Colonic mucosa (tissue), 4 donors: ENCODE measurements around the gene MYCT1. TPM values are rescaled to one million over a fixed set of nuclear protein-coding genes. Genes with fewer than 3 reads are reported as not detected.
"Not testable (repeated sequence)": the region's sequence is repeated elsewhere in the genome, so short reads cannot be mapped to it uniquely, and the experiment has no call there.

Experiments
- DNase-seq: peaks from one replicate; pipeline ENCODE4 v3.0.0-alpha.2; 2020
- H3K27ac ChIP-seq: fragments of 200-600 bp; one replicate; pipeline ENCODE4 v1.8.0; 2021
- H3K27me3 ChIP-seq: fragments of 200-600 bp; one replicate; pipeline ENCODE4 v1.8.0; 2021
- H3K36me3 ChIP-seq: fragments of 200-600 bp; one replicate; pipeline ENCODE4 v1.8.0; 2021
- H3K4me1 ChIP-seq: fragments of 200-600 bp; one replicate; pipeline ENCODE4 v1.8.0; 2021; ENCODE audit warnings: mild to moderate bottlenecking
- H3K4me3 ChIP-seq: fragments of 200-600 bp; one replicate; pipeline ENCODE4 v1.8.0; 2021
- H3K9ac ChIP-seq, 2 donors: one replicate each; pipeline ENCODE4 v1.7.0; 2013; ENCODE audit warnings: control low read depth in 2 of 2, low read depth in 2 of 2, low read length in 2 of 2
- H3K9me3 ChIP-seq: fragments of 200-600 bp; one replicate; pipeline ENCODE4 v1.8.0; 2021
- CTCF ChIP-seq: fragments of 200-600 bp; IDR thresholded peaks from one replicate; pipeline ENCODE4 v1.8.0; 2022; ENCODE audit warnings: antibody characterized with exemption, mild to moderate bottlenecking
- intact Hi-C: fragments of 100-400 bp; cut with DNase I; formaldehyde crosslinking; loops from one replicate; pipeline ENCODE4 v1.14.1; 2022
- total RNA-seq, 2 donors: library from RNA; stranded (reverse); fragmentation: NEBNext Ultra II Directional in 1 of 2; extraction: Animal tissue kit (Norgen Biotek cat#: 25700) in 1 of 2; gene quantifications; one replicate each; pipeline ENCODE4 v1.2.1, GENCODE V29; 2021
- donor health status: healthy.
- donor health status: DM: no; HTN: no; CAD: no.
- donor health status: DM: no; HTN: no; CAD: no.

The MYCT1 gene
- total RNA-seq, 2 donors from 2014 or later = 1.9 to 4.8 TPM

- H3K36me3 ChIP-seq = no peaks in the 10 kb centered on the region
- H3K4me3 ChIP-seq = no peak overlapping the region
- intact Hi-C loops = no loop called here
- H3K9me3 ChIP-seq = no peaks in the 10 kb centered on the region
- H3K27me3 ChIP-seq = no peaks in the 10 kb centered on the region
- no peak for TF ChIP-seq CTCF
- DNase-seq = no peak
- H3K27ac ChIP-seq = no peak overlapping the region
- H3K4me1 ChIP-seq = no peaks in the 10 kb centered on the region
- H3K9ac ChIP-seq = no peak overlapping the region
Observed at GRCh38 chr6:152701863-152702401, 4.2 kb downstream of the MYCT1 start.

- H3K4me1 ChIP-seq, H3K9me3 ChIP-seq, H3K27ac ChIP-seq, H3K36me3 ChIP-seq, H3K27me3 ChIP-seq, DNase-seq, intact Hi-C loops, H3K9ac ChIP-seq, H3K4me3 ChIP-seq: not testable (repeated sequence)
Observed at GRCh38 chr6:152703750-152704149, 6.1 kb downstream of the MYCT1 start.

- no peak overlapping the region for H3K27ac ChIP-seq
- no peak overlapping the region for H3K9ac ChIP-seq
- DNase-seq = no peak
- no peaks in the 10 kb centered on the region for H3K27me3 ChIP-seq
- H3K9me3 ChIP-seq = no peaks in the 10 kb centered on the region
- no peaks in the 10 kb centered on the region for H3K36me3 ChIP-seq
- no peak for TF ChIP-seq CTCF
- H3K4me1 ChIP-seq = no peaks in the 10 kb centered on the region
- no peak overlapping the region for H3K4me3 ChIP-seq
- intact Hi-C loops = no loop called here
Observed at GRCh38 chr6:152705327-152705726, 7.6 kb downstream of the MYCT1 start.

- Histone ChIP-seq H3K27ac (no peak overlapping the region), H3K4me3 (no peak overlapping the region), H3K27me3 (no peaks in the 10 kb centered on the region), H3K9me3 (no peaks in the 10 kb centered on the region), H3K36me3 (no peaks in the 10 kb centered on the region), H3K4me1 (no peaks in the 10 kb centered on the region), H3K9ac (no peak overlapping the region)
- no peak for TF ChIP-seq CTCF
- DNase-seq = no peak
- intact Hi-C loops = no loop called here
Observed at GRCh38 chr6:152716322-152716721, 18.6 kb downstream of the MYCT1 start.

GRCh38 chr6:152720974-152721373 lies 23.3 kb downstream of the MYCT1 start:
- Histone ChIP-seq H3K9ac (no peak overlapping the region), H3K4me3 (no peak overlapping the region), H3K27me3 (no peaks in the 10 kb centered on the region), H3K36me3 (no peaks in the 10 kb centered on the region), H3K27ac (no peak overlapping the region), H3K9me3 (no peaks in the 10 kb centered on the region), H3K4me1 (no peaks in the 10 kb centered on the region)
- no peak for DNase-seq
- intact Hi-C loops = no loop called here
- TF ChIP-seq CTCF = no peak

- Histone ChIP-seq H3K9ac (no peak overlapping the region), H3K9me3 (no peaks in the 10 kb centered on the region), H3K4me3 (no peak overlapping the region), H3K4me1 (no peaks in the 10 kb centered on the region), H3K27me3 (no peaks in the 10 kb centered on the region), H3K27ac (no peak overlapping the region), H3K36me3 (no peaks in the 10 kb centered on the region)
- DNase-seq = no peak
- no peak for TF ChIP-seq CTCF
- intact Hi-C loops = no loop called here
Observed at GRCh38 chr6:152721956-152722355, 24.3 kb downstream of the MYCT1 start.
